ENCODE results near the gene SSBP4.
A peak's percentile ranks its signal among the peaks of the same experiment; 100 is the strongest.

SSBP4 gene

GRCh38 chr19:18388100-18388959 is 30.9 kb upstream of the SSBP4 start (continued):
- TF ChIP-seq ZNF10 (tag by site-specific recombination; IDR thresholded peaks at IDR 0.05) (no peak), ZBTB48 (tag by site-specific recombination; IDR thresholded peaks at IDR 0.05) (no peak), FEZF1 (tag by site-specific recombination; IDR thresholded peaks at IDR 0.05) (no peak), ZNF16 (tag by site-specific recombination; IDR thresholded peaks at IDR 0.05; ENCODE audit: low read depth) (no peak), WT1 (tag by site-specific recombination; IDR thresholded peaks at IDR 0.05) (no peak), GLIS2 (tag by site-specific recombination; IDR thresholded peaks at IDR 0.05) (no peak), ZNF350 (tag by site-specific recombination; IDR thresholded peaks at IDR 0.05) (no peak), ZNF114 (tag by site-specific recombination; IDR thresholded peaks at IDR 0.05) (no peak), ZFP3 (tag by site-specific recombination; IDR thresholded peaks at IDR 0.05; ENCODE audit: low read depth) (no peak), PATZ1 (tag by site-specific recombination; IDR thresholded peaks at IDR 0.05) (no peak; the same call in 1 of the 2 replicates), ZNF23 (tag by site-specific recombination; IDR thresholded peaks at IDR 0.05; ENCODE audit: borderline replicate concordance) (no peak), ZNF558 (tag by site-specific recombination; IDR thresholded peaks at IDR 0.05) (no peak), ZNF747 (tag by site-specific recombination; IDR thresholded peaks at IDR 0.05) (no peak), ZNF354C (tag by site-specific recombination; IDR thresholded peaks at IDR 0.05; ENCODE audit: borderline replicate concordance, low read depth) (no peak), ZNF221 (tag by site-specific recombination; IDR thresholded peaks at IDR 0.05; ENCODE audit: borderline replicate concordance) (no peak), ZNF664 (tag by site-specific recombination; IDR thresholded peaks at IDR 0.05) (no peak), MZF1 (tag by site-specific recombination; IDR thresholded peaks at IDR 0.05; ENCODE audit: borderline replicate concordance) (no peak), ZNF513 (tag by site-specific recombination; IDR thresholded peaks at IDR 0.05) (no peak), HIC1 (tag by site-specific recombination; IDR thresholded peaks at IDR 0.05) (no peak), ZNF792 (tag by site-specific recombination; IDR thresholded peaks at IDR 0.05) (no peak), HOXD13 (CRISPR knock-in tag; IDR thresholded peaks at IDR 0.05; ENCODE audit: borderline replicate concordance) (no peak), ZNF645 (tag by site-specific recombination; IDR thresholded peaks at IDR 0.05) (no peak), ZNF692 (tag by site-specific recombination; IDR thresholded peaks at IDR 0.05) (peak; percentile 59; the same call in 1 of the 2 replicates), ZNF426 (tag by site-specific recombination; IDR thresholded peaks at IDR 0.05) (no peak), ZNF596 (tag by site-specific recombination; IDR thresholded peaks at IDR 0.05) (no peak), ZBTB49 (tag by site-specific recombination; IDR thresholded peaks at IDR 0.05; ENCODE audit: low read depth) (no peak), ZNF202 (tag by site-specific recombination; IDR thresholded peaks at IDR 0.05; ENCODE audit: borderline replicate concordance) (no peak), ZNF610 (tag by site-specific recombination; IDR thresholded peaks at IDR 0.05; ENCODE audit: borderline replicate concordance) (no peak), SCRT1 (tag by site-specific recombination; IDR thresholded peaks at IDR 0.05; ENCODE audit: borderline replicate concordance) (no peak)
